CD4-positive, alpha-beta T cell treated with Interleukin-21 for 1 hour (primary cell): ENCODE data around the gene S100B.
A peak's percentile ranks its signal among the peaks of the same experiment; 100 is the strongest.
"Not testable (repeated sequence)": the region's sequence is repeated elsewhere in the genome, so short reads cannot be mapped to it uniquely, and the experiment has no call there.

Source experiments
- DNase-seq: peaks from one replicate; pipeline ENCODE4 v3.0.0-alpha.2; 2020

The S100B gene

DNA sequence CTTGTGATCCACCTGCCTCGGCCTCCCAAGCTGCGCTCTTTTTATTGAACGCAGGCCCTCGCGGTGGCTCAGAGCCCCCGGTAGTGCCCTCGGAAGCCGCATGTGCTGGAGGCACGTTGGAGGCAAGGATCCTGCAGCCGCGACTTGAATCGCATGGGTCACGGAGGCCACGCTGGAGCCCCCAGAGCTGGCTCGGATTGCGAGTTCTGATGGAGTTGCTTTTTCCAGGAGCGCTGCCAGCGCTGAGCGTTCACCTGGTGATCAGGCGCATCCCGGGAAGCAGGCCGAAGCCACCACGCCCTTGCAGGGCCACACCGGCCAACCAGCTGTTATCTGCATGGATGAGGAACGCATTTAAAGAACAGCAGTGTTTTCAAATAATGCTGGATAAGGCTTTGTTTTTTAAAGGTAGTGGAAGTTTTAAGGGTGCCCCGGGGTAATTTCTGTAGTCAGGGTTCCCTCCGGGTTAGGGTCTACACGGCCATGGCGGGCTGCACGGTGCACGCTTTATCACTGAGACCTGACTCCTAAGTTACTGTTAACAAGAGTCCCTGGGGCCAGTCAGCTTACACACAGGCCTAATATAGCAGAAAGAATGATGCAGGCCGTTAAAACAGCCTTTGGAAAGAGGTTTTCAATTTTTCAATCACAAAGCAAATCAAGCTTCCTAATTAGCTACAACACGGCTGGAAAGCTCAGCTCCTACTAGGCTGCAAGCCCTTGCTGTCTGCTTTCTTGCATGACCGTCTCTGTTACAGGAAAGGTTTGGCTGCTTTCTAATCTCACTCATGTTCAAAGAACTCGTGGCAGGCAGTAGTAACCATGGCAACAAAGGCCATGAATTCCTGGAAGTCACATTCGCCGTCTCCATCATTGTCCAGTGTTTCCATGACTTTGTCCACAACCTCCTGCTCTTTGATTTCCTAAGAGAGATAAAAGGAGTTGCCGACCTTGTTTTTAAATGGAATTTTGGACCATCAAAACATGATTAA, 6.0 kb downstream of the S100B start:
- no peak for DNase-seq

DNA sequence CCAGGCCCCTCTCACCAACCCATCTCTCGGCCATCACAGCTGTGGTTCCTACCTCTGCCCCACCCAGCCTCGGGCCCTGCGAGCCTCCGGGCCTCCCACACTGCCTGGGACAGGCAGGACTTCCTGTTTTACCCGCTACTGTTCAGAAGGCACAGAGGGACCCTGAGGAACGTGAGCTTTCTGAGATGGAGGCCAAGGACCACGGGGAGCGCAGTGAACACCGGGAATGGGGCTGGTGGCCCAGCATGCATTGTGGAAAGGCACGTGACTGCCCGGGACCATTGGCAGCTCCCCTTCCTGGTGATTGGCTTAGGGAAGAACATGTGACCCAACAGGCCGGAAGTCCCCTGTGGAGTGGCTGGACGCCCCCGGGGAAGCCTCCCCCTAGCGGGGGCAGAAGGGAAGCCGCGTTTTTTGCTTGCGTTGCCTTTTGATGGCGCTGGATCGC, 7.0 kb downstream of the S100B start:
- DNase-seq, result no peak

DNA sequence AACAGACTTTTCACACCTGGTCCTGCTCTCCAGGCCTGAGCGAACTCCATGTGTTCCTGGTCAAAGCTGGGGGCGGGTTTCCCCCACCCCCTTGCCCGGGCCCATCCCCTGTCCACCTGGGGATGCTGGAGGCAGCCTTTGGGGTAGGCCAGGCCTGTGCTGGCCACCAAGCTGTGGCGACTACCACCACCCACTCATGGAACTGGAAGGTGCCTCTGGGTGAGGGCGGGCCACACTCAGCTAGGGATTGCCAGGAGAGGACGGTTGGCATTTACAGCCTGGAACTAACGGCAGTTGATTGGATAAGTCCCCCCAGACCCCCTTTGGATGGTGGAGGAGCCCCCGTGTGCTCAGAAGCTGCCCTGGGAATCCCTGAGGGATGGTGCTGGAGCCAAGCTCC, 7.9 kb downstream of the S100B start:
- DNase-seq, result no peak

DNA sequence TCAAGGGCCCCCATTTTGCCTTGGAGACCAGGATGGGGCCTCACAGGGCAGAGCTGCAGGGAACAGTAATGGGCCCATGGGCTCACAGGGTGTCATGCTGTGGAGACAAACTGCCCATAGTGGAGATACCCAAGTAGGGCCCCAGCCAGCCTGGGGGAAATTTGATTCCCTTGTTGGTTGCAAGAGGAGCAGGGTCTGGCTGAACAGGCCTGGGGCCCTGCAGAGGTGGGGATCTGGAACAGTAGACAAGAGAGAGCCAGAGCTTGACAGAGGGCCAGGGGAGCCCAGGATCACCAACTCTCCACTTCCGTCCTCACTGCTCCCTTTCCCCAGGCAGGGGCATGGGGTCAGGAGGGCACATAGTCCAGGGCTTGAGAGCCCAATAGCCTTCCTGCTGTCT, 8.7 kb downstream of the S100B start:
- DNase-seq, result no peak

DNA sequence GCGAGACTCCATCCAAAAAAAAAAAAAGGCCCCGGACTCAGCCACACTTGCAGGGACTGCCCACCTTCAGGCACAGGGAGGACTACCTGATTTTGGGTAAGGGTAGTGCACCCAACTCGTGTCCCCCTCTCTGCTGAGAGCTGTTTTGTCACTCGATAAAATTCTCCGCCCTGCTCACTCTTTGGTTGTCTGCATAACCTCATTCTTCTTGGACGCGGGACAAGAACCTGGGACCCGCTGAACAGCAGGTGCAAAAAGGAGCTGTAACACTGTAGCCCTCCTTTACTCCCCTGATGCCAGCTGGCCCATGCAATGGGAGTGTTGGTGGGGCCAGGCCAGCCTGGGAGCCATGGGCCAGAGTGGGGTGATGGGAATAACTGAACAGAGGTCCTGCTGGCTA, 10.6 kb downstream of the S100B start:
- DNase-seq, result no peak

DNA sequence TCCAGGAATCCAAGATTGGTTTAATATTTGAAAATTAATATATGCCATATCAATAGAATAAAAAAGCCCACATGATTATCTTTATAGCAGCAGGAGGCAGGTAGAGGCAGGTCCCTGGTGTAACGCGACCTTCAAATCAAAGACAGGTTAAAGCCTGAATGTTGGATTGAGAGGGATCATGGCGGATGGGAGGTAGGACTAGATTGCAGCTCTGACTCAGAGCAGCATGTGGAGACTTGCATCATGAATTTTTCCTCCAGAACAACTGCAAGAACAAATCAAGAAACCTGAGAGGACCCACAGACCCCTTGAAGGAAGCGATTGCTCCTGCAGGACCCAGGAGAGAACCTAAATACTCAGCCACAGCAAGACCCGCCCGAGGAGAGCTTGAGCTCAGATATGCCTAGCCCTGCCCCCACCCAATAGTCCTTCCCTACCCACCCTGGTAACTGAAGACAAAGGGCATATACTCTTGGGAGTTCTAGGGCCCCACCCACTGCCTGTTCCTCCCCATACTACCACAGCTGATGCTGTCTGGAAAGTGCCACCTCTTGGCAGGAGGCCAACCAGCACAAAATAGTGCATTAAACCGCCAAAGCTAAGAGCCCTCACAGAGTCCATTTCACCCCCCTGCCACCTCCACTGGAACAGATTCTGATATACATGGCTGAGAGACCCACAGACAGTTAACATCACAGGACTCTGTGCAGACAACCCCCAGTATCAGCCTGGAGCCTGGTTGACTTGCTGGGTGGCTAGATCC, 19.5 kb downstream of the S100B start:
- no peak for DNase-seq

DNA sequence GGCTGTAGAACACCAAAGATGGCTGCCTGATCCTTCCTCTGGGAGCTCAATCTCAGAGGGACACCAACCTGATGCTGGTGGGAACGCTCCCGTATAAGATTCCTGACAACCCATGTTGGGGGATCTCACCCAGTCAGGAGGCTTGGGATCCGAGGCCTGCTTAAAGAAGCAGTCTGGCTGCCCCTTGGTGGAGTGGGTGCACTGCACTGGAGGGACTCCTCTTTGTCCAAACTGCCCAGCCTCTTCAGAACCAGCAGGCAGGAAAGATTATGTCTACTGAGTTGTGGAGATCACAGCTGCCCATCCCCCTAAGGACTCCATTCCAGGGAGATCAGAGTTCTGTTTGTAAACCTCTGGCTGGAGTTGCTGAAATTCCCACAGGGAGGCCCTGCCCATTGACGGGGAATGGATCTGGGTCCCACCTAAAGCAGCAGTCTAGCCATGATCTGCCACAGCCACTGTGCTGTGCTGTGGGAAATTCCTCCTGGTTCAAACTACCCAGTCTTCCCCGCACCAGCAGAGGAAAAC, 23.0 kb downstream of the S100B start:
- DNase-seq, result no peak

DNA sequence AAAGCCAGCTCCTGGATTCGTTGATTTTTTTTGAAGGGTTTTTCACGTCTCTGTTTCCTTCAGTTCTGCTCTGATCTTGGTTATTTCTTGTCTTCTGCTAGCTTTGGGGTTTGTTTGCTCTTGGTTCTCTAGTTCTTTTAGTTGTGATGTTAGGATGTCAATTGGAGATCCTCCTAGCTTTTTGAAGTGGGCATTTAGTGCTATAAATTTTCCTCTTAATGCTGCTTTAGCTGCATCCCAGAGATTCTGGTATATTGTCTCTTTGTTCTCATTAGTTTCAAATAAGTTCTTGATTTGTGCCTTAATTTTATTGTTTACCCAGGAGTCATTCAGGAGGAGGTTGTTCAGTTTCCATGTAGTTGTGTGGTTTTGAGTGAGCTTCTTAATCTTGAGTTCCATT, 25.5 kb downstream of the S100B start:
- DNase-seq, result not testable (repeated sequence)

DNA sequence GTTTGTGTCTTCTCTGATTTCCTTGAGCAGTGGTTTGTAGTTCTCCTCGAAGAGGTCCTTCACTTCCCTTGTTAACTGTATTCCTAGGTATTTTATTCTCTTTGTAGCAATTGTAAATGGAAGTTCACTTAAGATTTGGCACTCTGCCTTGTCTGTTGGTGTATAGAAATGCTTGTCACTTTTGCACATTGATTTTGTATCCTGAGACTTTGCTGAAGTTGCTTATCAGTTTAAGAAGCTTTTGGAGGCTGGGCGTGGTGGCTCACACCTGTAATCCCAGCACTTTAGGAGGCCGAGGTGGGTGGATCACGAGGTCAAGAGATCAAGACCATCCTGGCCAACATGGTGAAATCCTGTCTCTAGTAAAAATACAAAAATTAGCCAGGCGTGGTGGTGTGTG, 27.1 kb downstream of the S100B start:
- not testable (repeated sequence) for DNase-seq

DNA sequence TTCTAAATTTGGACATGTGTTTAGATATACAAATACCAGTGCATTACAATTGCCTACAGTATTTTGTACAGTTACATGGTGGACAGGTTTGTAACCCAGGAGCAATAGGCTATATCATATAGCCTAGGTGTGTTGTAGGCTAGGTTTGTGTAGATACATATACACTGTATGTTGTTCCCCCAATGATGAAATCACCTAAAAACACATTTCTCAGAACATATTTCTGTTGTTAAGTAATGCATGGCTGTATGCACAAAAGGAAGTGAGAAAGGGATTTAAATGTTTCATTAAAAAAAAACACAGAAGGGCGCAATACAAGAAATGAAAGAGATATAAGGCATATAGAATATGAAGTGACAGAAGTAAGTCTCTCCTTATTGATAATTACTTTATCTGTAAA, 32.0 kb downstream of the S100B start:
- no peak for DNase-seq

DNA sequence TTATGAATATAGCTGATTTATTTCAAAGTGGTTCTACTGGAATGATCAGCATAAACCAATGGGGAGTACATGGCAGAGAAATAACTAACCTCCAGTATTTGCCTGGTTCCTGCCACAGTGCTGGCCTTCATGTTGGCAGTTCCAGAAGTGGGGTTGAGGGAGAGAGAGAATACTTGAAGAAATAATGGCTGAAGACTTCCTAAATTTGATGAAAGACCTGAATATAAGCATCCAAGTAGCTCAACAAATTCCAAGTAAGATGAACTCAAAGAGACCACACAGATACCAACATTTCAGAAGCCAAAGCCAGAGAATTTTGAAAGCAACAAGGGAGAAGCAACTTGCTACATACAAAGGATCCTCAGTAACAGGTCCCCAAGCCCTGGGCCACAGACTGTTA, 34.3 kb downstream of the S100B start:
- DNase-seq, result no peak

DNA sequence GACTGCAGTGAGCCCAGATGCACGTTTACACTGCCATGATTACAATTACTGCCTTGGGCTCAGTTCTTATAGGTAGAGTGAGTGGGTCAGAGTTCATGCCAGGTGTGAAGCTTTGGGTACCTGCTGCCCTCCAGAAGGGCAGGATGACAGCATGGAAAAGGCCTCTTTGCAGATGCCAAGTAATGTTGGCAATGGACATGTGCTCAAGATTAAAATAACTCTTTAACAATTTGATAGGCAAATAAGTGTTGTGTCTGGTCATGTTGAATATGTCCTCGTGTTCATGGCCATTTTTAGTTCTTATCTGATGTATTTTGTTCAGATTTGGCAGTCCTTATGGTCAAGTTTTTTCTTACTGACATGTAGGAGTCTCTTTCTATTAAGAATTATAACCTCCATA, 34.8 kb downstream of the S100B start:
- DNase-seq, result no peak

DNA sequence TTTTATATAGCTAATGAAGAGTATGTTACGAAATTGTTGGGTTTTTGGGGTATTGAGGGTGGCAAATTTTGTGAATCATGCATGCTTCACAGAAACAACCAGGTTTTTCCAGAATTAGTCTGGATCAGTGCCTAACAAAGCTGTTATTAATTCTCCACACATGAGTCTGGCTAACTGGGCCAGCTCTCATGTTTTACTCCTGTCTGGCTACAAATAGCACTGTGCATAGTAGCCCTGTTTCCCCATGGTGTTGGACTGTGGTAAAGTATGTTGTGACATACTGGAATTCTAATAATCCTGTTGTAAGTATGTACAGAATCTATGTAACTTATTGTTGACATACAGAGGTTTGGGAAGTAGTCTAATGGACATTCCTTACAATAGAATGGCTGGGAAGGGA, 35.8 kb downstream of the S100B start:
- DNase-seq, result no peak

DNA sequence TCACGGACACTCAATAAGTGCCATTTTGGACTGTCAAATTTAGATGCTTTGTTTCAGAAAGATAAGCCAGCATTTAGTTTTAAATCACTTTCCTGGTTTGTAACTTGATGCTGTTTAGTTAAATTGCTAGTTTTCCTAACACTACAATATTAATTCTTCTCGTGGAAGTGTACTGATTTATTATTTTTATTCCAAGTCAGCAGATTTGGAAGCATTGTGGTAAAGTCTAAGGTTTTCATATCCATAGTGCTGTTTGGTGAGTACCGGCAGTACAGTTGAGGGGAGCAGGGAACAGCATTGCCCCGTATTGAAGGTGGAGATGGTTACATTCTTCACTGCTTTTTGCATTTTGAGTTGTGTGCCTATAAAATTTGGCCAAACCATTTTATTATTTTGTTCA, 36.3 kb downstream of the S100B start:
- no peak for DNase-seq

DNA sequence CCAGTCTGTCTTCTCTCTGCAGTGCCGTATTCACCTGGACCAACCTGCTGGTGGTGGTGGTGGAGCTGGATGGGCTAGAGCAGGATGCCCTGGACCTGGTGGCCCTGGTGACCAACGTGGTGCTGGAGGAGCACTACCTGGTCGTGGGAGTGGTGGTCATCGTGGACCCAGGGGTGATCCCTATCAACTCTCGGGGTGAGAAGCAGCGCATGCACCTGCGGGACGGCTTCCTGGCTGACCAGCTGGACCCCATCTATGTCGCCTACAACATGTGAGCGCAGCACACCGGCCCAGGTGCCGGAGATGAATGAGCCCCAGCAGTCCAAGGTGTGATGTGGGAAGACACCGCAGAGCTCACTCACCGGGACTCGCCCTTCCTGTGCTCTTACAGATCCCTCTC, 37.5 kb downstream of the S100B start:
- no peak for DNase-seq

DNA sequence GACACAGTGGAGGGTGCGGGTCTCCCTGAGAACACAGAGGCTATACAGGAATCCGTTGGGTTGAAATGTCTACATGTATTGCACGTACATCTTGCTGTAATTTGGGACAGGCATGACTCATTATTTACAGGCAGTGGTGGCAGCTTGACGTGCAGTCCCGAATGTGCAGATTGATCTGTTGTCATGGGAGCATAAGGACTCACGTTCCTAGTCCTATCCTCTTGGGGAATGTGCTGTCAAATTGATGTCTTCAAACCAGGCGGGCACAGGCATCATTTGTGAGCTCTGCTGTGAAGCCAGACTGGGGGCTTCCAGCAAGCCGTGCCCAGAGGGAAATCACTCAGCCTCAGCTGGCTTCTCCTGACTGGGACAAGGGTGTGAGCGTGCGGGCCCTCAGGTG, 40.5 kb downstream of the S100B start:
- DNase-seq, result no peak

DNA sequence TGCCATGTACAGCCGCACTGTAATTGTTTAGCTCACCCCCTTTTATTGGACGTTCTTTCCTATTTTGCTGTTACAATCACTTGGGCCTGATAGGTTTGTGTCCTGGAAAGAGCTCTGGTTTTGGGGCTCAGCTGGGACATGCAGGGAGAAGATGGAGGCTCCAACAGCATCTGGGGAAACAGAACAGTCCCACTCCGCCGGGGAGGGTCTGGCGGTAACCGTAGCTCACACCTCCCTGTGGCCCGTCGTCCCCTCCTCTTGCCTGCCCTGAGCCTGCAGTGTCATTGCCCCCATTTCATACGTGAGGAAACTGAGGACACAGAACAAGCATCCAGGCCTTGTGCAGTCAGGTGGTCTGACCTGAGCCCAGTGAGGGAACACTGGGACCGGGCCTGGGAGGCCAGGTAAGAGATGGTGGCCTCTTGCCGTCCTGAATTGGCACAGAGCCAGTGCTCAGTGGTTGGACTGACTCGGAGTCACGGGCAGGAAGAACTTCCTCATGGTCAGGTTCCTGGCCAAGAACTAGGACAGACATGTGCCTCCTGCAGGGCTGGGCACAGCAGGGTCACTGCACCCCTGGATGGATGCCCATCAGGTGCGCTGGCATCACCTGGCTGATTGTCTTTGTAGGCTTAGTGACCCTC, 41.8 kb downstream of the S100B start:
- DNase-seq, result no peak

DNA sequence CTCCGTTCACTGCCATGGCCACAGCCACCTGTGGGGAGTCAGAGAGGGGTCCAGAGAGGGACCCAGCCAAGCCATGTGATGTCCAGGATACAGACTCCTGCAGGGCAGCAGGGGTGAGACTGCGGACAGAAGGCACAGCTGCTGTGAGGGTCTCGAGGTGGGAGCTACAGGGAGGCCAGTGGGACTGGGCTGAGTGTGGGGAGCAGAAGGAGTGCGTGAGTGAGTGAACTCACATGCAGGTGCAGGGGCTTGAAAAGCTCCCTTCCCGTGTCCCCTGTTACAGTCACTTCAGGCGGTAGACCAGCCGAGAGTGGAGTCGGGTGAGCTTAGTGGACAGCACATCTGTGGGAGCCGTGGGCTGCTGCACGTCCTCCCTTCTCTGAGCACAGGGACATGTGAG, 42.4 kb downstream of the S100B start:
- DNase-seq, result no peak

DNA sequence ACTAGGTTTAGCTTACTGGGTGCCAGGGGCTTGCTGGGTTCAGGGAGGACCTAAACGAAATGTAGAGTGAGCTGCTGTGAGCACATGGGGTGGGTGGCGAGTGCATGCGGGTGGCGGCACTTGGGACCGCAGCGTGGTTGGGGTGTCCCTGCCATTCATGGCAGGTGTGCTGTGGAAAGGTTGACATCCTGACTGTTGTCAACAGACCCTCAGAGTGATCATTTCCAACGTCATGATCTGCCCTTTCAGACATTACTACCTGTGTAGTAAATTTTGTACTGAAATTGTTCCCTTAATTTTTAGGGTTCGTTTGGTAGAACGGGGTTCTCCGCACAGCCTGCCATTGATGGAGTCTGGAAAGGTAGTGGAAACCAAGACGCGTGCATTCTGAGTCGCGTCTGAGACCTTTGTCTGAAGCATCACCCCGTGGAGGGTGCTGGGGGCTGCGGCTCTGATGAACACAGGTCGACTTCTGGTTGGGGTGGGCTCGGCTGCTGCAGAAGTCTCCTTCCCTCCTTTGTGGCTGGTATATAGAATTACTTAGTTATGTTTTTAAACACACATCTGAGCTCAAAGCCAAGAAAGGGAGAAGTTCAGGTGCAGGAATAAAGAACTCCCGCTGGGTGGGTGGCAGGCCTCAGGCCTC, 43.3 kb downstream of the S100B start:
- no peak for DNase-seq

DNA sequence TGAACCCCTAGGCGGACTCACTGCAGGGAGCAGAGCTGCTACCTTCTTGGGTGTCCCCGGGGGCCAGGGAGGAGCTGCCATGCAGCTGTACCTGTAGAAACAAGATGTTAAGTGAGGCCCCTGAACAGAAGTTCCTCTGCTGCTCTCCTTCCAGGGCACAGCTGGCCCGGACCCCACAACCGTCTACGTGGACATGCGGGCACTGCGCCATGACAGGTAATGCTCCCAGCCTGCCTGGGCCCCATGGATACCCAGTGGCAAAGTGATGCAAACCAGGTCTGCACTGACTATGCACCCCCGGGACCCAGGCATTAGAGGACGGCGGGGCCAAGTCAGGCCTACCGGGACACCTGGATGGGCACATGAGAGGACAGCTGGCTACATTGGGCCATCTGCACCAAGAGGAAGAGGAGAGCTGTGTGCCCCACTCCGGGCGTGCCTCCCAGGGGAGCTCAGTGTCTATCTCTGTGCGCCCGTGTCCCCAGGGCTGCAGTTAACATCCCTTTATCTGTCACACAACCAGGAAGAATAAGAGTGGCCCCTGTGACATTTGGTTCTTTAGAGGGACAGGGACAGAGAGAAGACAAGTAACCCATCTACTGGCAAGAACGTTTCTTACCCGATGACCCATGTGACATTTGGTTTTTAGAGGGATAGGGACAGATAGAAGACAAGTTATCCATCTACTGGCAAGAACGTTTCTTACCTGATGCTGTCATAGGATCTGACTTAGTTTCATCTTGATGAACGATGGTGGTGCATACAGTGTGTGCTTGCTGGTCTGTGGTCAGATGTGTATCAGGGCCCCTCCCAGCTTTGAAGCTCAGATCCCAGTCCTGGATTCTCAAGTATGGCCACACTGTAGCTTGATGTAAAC, 44.1 kb downstream of the S100B start:
- no peak for DNase-seq

DNA sequence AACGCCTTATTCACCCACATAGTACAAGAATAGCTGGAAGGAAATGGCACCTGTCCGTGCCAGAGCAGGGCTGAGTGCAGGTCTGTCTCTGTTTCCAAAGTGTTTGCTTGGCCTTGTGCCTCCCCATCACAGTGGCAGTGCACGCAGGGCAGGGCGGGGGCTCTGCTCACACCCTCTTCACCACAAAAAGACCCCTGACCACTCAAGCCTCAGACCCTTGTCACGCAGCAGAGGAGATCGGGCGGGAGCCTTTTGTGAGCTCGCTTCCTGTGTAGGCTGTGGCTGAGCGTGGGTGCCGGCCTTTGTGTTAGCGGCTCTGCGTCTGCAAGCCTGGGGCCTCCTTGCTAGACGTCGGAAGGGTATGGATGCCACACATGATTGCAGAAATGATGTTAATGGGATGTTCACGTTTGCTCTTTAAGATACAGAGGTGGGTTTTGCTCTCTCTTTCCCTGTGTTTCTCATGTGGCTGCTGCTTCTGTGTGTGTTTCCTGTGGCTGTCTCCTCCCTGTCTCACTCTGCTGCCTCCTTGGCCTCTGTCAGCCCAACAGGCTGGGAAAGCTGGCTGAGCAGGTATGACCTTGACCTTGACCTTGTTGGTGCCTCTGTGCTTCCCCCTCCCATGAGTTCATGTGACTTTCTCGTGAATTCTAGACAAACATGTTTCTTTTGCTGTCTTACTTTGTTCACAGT, 45.4 kb downstream of the S100B start:
- DNase-seq, result peak; percentile 59
